Hepatic stellate cell (primary cell): Measurements from ENCODE around the gene ATRIP.
A peak's percentile ranks its signal among the peaks of the same experiment; 100 is the strongest.

Experiments used
- DNase-seq: peaks from one replicate; pipeline ENCODE4 v3.0.0; 2011; ENCODE audit warnings: low spot score

ATRIP gene

DNA sequence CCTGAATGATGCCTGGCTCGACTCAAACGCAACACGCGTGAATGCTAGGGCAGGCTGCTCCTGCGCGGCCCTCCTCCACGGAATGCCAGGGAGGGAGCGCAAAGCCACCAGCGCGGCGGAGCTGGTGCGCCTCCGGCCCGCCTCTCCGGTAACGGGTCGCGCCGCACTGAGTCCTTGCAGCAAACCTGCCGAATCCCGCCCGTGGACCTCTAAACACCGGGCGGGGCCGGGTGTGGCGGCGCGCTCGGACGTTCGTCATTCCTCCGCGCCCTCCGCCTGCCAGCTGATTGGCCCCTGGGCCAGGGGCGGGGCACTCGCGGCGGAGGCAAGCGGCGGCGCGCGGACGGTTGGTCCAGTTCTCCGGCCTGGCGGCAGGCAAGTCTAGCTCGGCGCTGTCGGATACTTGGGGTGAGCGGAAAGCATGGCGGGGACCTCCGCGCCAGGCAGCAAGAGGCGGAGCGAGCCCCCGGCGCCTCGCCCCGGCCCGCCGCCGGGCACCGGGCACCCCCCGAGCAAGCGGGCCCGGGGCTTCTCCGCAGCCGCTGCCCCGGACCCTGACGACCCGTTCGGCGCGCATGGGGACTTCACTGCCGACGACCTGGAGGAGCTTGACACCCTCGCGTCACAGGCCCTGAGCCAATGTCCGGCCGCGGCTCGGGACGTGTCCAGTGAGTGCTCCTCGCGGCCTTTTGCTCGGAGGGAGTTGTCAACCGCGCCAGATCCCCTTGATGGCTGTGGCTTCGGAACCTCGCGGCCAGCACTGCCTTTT, at the start of gene ATRIP:
TSS of gene ATRIP (plus strand) at position 313 of the 769 bp plus-strand sequence. CDS start at position 422, 109 bp downstream.
- DNase-seq, result peak; percentile 94

DNA sequence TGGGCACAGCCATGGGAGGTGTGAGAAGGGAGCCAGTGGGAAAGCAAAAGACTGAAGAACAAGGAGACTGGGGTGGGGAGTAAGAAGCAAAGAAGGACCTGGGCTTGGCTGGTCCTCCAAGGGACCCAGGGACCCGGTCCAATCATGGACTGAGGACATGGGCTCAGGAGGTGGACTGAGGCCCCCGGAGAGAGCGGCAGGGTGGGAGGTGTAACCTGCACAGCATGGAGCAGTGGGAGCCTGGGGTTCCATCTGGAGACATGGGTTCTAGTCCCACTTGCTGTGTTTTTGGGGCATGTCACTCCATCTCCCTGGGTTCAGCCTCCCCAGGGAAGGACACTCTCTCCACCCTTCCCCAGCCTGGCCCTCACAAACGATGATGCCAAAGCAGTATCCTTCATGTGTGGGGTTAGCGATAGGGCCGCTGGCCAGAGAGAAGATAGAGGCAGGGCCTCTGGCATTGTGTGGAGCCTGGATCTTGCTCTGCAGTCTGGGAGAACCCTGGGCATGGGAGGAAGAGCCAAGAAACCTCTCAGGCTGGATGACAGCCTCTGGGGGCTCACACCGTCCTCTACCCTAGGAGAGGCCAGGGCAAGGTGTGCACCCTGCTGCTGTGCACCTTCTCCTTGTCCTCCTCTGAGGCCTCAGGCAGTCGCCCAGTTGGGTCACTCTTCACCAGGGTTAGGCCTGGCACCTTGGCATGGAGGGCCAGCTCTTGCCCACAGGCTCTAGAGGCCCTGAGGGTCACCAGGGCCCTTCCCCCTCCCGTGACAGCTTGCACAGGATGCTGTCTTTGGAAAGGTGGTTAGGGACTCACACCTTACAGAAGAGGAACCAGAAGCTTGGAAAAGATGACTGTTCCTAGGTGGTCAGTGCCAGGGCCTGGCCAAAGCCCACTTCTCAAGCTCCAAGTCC, 48.5 kb upstream of the ATRIP start:
- DNase-seq, result peak; percentile 4

DNA sequence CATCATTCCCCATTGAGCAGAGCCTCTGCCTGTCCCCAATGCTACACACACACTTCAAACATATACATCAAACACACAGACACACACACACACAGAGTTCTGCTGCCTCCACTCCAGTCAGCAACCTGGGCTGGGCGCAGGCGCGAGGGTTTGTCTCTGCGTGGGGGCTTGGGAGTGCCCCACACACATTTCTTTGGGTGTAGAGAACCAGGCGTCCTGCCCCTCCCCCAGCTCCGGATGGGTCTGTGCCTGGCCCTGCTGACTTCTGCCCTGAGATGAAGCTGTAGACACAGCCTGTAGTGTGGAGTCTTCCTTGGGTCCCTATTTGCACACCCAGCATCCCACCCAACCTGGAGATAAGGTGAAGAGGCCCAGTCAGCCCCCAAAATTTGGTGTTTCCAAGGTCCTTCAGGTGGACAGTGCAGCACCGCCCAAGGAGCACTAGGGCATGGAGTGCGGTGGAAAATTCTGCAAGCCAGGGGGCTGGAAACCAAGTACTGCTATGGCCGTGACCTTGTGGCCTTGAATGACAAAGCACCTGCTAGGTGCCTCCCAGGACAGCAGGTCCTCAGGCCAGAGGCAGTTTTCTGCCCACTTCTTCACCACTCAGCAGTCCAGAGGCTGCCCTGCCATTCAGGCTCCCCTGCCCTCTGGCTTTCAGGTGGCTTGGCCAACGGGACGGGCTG, 47.7 kb upstream of the ATRIP start:
- DNase-seq, result peak; percentile 2

DNA sequence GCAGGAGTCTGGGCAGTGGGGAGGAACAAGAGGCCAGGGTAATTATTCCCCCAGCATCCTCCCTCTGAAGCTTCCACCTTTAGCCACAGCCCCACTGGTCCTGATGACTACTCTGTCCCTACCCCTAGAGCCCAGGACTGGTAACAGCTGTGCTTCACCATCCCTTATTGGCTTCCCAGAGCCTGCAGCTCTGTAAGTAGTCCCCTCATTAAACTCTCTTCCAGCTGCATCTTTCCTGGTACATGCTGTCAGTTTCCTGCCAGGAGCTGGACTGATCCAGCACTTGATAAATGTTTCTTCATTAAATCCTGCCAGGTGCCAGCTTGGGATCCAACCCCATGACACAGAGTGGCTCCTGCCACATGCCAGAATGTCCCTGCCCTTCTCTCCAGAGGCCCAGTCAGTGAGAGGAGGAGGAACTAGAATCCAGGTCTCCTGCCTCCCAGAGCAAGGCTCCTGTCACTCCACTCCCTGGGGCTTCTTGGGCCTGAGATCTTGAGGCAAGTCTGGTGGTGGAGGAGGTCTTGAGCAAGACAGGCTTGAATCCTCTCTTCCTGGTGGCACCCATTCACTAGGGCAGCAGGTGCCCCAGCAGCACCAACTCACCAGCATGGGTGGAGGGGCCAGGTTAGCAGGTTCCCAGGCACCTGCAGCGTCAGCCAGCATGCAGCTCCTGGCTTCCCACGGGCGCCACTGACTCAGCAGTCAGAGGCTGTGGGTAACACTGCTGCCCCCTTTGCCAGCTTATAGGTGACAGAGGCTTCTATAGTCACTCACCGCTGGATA, 47.0 kb upstream of the ATRIP start:
- DNase-seq, result peak; percentile 12

DNA sequence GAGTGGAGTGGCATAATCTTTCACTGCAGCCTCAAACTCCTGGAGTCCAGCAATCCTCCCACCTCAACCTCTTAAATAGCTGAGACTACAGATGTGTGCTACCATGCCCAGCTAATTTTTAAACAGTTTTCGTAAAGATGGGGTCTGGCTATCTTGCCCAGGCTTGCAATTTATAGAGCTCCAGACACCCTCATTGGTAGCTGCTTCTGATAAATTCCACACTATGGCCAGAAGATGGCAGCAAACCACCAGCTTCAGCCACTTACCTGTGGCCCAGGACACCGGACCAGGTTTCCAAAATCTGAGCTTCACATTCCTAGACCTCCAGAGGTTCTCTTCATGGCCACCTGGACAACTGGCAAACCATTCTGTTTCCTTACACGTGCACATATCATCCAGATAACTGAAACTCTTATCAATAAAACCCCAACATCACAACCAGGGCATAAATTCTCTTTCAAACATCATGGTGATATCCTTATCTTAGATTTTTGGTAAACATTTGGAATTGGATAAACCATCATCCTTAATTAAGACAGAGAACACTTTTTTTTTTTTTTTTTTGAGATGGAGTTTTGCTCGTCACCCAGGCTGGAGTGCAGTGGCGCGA, 45.6 kb upstream of the ATRIP start:
- DNase-seq, result peak; percentile 69

DNA sequence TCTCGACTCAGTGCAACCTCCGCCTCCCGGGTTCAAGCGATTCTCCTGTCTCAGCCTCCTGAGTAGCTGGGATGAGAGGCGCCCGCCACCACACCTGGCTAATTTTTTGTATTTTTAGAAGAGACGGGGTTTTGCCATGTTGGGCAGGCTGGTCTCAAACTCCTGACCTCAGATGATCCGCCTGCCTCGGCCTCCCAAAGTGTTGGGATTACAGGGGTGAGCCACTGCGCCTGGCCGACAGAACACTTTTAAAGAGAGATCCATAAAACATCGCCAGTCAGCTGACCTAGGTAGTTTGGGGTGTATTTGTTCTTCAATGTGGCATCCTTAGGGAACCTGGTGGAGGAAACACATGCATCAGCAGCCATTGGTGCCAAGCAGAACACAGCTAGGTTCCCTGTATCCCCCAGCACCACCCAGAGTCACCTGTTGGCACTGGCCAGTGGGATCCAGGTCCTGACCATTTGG, 45.1 kb upstream of the ATRIP start:
- peak; percentile 4 for DNase-seq

DNA sequence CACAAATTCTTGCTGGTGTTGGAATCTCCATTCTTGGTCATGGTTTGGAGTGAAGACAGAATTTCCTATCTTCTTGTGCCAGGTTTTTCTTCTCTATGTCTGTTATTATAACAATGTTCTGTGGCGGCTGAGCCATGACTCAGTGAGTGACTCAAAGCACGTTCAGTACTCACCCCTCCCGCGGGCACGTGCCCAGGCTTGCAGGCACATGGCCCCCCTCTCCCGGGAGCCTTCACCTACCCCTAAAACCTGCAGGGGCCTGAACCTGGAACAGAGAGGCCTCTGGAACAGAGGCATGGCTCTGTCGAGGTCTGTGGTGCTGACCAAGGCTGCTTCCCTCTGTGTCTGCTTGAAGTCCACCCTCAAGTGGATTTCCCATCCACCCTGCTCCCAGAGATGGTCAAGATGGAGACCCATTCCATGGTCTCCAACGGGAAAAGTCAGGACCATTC, 44.2 kb upstream of the ATRIP start:
- peak; percentile 89 for DNase-seq

DNA sequence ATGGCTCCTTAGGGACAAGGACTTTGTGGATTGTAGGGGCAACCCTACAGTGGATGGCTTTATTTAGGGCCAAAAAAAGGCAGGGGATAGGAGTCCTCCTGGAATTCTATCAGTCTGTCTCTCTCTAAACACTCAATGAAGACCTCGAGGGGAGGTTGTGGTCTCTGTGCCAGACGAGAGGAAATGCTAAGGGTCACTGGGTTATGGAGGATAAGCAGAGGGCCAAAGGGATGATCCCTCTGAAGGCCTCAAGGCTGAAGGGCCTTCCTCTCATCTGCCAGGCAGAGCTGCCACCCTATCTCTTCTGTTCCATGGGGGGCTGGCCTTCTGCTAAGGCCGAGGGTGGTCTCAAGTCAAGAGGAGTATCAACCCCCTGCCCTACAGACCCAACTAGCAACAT, 43.6 kb upstream of the ATRIP start:
- DNase-seq, result peak; percentile 4

DNA sequence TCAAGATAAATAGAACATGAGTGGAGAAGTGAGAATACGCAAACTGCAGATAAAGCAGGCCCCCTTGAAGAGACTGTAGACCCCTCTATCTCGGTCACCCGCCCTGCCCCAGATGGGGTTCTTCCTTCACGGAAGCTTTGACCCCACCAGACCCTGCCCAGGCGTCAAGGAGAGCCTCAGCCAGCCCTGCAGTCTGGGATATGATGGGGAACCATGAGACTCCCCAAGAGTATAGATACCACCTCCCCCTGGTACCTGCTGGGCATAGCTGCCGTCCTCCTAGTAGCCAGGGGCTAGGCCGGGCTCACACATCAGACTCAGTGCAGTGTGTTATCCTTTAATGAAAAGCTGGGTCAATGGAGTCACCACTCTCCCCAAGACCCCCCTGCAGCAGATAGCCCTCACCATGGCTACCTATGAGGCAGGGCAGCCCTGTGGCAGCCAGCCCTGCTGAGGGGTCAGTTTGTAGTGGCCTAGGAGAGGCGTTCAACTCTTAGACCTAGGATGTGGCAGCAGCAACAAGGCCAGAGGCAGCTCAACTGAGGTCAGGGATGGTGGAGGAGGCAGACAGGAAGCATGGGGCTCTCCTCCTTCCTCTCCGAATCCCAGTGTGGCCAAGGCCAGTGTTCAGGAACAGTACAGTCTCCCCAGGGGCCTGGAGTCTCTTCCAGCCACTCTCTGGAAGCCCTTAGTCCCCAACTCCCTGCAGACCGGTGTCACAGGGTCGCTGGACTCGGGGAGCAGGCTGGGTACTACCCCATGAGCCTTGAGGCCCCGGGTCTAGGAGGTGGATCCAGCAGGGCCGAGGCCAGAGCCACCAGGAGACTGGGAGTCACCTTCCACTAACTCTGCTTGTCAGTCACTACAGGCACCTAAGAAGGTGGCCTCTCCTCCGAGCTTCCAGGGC, 42.8 kb upstream of the ATRIP start:
- DNase-seq, result peak; percentile 2

DNA sequence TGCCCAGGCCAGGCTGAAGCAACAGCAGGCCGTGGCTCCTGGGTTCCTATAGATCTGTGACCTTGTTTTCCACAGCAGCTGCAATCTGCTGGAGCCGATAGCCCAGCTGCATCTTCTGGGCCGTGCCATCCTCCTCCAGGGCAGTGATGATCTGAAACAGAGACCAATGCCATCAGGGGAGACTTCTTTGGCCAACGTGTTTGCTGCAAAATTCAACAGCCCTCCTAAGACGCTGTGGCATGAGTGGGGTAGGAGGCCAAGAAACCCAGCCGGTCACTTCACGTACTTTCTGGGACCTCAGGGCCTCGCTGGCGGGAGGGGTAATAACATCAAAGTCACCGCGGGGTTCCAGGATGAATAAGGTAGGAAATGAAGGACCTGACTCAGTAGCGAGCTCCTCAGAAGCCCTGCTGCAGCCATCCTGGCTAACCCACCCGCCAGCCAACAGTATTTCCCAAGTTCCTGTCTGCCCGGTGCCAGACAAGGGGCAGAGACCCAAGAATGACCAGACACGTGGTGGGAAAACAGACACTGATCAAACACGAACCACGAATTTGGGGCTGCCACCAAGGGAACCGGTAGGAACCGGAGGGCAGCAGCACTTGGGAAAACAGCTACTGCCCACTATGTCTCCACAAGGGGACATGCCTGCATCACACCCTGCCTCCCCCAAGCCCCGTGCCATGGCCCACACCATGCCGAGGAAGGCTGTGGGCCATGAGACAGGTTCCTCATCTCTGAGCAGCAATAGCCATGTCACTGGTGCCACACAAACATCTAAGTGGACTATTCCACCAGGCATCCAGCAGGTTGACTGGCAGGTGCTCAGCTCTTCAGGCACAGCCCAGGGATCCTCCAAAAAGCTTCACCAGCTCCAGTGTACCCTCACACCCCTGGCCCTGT, 41.8 kb upstream of the ATRIP start:
- DNase-seq, result peak; percentile 1

DNA sequence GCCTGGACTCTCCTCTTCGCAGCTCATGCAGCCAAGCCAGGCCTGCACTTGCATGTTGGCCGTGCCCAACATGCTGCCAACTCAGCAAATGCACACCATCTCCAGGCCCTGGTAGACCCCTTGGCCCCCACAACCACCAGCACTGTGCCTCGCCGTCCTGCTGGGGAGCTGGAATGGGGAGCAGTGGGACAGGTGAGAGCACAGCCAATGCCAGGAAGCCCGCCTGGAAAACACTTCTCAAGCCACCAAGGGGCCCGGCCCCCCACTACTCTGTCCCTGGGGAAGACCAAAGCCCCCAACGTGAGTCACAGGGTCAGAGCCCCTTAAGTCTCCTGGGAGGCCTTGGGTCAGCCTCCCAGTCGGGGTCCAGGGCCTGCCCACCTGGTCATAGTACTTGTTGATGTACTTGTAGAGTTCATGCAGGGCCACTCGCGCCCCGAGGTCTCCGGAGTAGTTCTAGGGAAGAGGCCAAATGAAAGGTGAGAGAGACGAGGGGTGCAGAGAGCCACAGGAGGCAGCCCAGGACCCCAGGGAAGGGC, 41.1 kb upstream of the ATRIP start:
- DNase-seq, result no peak

DNA sequence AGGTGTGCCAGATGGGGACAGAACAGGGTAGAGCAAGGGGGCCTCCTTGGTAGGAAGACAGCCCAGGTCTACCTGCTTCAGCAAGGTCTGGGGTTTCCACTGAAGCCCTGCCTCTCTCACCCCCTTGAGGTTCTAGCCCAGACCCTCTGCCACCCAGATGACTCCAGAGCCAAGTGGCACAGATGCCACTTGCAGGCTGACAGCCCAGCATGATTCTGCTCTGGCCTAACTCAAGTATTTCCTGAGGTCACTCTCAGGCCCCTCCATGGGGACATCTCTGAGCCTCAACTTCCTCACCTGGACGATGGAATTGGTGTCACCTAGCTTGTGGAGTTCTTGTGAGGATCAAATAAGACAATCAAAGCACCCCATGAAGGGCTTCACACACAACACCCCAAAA, 40.6 kb upstream of the ATRIP start:
- DNase-seq, result no peak

DNA sequence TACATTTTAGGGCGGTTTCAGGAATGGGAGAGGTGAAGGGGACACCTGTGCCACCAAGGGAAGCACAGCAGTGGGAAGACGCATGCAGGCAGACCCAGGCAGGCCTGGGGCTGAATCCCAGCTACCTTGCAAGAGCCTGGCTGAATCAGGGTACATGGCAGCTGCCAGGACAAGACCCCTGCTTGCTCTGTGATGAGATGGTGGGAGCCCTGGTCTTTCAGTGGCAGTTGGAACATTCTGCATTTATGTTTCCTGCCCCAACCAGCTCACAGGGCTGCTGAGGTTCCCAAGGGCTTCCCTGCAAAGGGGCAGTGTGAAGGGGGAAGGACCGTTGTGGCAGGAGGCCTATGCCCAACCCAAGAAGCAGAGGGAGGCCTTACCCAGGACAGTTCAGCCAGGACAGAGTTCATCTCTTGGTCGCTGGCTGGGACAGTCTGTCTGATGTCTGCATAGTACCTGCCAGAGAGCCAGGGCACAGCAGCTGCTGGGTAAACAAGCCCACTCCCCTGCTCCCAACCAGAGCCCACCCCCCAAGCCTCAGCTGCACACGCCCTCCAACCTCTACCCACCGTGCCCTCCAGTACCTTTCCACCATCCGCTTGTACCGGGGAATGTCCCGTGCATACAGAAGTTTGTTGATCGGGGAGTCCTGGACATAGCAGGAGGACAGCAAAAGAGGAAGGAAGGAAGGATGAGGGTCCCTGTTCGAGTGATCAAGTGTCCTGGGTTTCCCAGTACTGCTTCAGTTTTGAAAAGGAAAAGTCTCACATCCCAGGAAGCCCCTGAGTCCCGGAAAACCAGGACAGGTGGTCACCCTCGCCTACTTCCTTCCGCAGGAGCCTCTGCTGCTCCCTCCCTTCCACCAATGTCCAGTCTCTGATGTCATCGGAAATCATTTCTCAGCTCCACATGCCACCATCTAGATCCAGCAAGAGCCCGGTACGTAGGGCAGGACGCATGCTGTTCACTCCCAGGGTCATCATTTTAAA, 39.8 kb upstream of the ATRIP start:
- no peak for DNase-seq

DNA sequence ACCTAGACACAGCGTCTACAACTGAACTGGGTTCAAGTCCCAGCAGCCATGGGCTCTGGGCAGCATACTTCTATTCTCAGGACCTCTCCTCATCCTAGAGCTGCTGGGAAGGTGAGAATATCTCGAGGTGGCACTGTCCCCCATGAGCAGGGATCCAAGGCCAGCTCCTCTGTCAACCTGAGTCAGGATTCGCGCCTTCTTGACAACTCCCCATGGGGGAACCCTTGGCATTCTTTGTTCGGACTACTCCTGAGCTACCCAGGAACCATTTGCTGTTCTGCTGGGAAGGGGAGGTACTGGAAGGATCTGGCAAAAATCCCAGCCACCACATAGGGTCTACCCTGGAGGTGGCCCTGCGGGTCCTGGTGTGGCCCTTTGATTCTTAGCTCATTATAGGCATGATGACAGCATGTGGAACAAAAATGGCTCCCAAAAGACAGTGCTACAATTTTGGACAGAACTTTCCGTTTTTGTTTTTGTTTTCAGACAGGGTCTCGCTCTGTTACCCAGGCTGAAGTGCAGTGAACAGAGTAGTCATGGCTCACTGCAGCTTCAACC, 38.9 kb upstream of the ATRIP start:
- no peak for DNase-seq

DNA sequence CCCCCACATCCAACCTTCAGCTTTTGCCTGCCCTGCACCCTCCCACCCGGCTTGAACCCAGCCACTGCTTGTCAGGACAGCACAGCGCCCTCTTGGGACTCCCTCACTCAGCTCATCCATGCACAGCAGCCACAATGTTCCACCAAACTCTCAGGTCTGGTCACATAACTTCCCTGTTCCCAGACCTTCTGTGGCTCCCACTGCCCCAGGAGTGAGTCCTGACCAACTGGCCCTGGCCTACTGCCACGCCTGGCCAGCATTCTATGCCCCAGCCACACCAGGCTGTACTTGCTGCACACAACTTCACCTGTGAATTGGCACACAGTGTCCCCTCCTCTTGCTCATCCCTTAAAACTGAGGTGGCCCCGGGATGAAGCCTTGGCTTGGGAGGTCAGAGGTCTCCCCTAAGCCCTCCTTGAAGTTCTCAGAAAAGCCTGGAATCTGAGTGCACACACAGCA, 37.7 kb upstream of the ATRIP start:
- DNase-seq, result no peak

DNA sequence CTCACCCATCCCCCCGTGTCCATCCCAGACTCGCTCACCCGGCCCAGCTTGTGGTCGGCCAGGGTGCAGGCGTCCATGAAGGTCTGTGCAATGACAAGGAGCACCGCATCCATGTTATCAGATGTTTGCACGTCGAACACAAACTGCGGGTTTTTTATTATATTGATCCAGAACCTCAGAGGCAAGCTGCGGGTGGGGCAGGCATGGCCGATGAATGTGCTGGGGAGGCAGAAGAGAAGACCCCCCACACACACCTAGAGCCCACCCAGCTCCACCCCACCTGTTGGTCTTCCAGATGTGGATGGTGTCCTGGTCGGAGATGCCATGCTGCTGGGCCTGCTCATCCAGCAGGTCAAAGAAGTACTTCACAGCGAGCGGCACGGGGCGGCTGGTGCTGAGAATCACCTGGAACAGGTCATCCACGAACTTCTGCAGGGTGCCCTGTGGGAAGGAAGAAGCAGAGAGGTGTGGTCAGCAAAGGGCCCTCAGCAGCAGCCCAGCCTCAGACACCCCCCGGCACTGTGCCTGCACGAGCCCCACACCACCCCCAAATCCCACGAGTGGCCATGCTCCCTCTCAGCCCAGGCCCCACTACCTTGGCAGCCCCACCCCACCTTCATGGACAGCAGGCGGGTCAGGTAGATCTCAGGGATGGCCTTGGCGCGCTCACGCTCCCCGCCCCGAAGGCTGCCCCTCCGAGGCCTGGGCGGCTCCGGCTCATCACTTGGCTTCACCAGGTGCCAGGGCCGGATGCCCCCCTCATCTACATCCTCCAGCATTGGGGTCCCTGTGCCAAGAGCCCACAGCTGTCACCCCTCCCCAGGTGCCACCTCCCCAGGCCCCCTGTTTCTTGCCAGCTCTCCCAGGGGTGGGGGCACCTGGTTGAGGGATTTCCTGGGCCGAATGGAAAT, 37.0 kb upstream of the ATRIP start:
- DNase-seq, result no peak
